ENCODE measurements around the gene SDHA.

The SDHA gene

DNA sequence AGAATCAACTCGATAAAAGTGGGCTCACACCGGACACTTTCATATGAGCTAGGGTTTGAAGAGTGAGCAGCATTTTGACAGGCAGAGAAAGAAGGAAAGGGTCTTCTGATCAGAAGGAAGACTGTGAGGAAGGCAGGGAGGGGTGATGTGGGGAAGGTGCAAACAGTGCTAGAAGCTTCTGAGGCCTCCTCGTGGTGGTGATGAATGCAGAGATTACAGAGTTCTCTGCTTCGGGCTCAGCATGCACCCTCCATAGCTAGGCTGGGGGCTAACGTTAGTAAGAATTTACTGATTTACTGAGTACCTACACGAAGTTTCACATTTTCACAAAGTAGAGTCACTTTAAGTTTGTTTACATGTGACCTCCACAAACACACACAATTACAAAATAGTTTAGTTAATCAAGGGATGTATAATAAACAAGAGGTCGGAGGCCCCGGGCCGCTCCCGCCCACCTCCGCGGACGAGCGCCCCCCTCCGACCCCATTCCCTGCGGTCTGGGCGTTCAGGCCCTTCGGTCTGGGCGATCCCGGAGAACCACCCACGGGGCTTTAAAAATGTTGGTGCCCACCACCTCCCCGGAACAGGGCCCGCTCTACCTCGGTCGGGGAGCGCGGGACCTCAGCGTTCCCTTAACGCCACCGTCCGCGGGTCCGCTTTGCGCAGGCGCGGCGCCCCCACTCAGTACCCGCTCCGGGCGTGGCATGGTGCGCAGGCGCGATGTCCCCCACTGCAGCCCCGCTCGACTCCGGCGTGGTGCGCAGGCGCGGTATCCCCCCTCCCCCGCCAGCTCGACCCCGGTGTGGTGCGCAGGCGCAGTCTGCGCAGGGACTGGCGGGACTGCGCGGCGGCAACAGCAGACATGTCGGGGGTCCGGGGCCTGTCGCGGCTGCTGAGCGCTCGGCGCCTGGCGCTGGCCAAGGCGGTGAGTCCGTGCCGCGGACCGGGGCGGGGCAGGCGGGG lies at the start of gene SDHA, which contains the start of gene CCDC127:
Gene SDHA, plus strand, starts transcription at position 827 of the 963 bp plus-strand sequence. Its CDS starts 36 bp downstream, at position 863.
Gene CCDC127, minus strand, starts transcription at position 660 of the 963 bp plus-strand sequence. CDS start 1,304 bp downstream, outside the sequence.
- peak within 1 kb of the TSS; percentile 96 for H3K4me3 ChIP-seq (ENCODE audit: low read depth, low read length)
- TF ChIP-seq MYC (IDR thresholded peaks at IDR 0.05; ENCODE audit: low read depth, low read length), result peak; percentile 33; the same call in 1 of the 2 replicates
- TF ChIP-seq, protein P1, sequence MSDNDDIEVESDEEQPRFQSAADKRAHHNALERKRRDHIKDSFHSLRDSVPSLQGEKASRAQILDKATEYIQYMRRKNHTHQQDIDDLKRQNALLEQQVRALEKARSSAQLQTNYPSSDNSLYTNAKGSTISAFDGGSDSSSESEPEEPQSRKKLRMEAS (IDR thresholded peaks at IDR 0.05; ENCODE audit: low read depth, low read length), result peak; percentile 56; the same call in 1 of the 2 replicates
- peak; percentile 96 for TF ChIP-seq POLR2A (IDR thresholded peaks at IDR 0.05; ENCODE audit: extremely low read depth, insufficient read length)
- TF ChIP-seq, protein P2, sequence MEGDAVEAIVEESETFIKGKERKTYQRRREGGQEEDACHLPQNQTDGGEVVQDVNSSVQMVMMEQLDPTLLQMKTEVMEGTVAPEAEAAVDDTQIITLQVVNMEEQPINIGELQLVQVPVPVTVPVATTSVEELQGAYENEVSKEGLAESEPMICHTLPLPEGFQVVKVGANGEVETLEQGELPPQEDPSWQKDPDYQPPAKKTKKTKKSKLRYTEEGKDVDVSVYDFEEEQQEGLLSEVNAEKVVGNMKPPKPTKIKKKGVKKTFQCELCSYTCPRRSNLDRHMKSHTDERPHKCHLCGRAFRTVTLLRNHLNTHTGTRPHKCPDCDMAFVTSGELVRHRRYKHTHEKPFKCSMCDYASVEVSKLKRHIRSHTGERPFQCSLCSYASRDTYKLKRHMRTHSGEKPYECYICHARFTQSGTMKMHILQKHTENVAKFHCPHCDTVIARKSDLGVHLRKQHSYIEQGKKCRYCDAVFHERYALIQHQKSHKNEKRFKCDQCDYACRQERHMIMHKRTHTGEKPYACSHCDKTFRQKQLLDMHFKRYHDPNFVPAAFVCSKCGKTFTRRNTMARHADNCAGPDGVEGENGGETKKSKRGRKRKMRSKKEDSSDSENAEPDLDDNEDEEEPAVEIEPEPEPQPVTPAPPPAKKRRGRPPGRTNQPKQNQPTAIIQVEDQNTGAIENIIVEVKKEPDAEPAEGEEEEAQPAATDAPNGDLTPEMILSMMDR (IDR thresholded peaks at IDR 0.05; ENCODE audit: low read depth, low read length), result peak; percentile 46
- peak; percentile 94 for DNase-seq (ENCODE audit: low read depth)

DNA sequence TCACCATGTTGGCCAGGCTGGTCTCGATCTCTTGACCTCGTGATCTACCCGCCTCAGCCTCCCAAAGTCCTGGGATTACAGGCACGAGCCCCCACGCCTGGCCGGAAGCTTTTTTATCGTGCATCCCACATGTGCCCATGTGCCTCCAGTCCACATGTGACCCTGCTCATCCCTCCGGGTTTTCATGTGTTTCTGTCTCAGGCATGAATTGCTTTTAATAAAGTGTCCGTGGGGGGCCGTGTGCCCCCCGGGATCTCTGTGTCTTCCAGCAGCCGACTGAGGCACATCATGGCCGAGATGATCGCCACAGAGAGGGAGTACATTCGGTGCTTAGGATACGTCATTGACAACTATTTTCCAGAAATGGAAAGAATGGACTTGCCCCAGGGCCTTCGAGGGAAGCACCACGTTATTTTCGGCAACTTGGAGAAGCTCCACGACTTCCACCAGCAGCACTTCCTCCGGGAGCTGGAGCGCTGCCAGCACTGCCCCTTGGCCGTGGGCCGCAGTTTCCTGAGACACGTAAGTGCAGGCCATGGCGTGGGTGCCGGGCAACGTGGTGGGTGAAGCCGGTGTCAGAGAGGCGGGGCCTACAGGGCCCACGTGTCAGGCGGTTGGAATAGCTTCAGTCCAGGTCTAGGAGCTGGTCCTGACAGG lies 48.9 kb upstream of the SDHA start:
- no peak overlapping the region for H3K4me3 ChIP-seq (ENCODE audit: low read depth, low read length)
- DNase-seq (ENCODE audit: low read depth), result no peak
- TF ChIP-seq, protein P1 (IDR thresholded peaks at IDR 0.05; ENCODE audit: low read depth, low read length), result no peak
- TF ChIP-seq MYC (IDR thresholded peaks at IDR 0.05; ENCODE audit: low read depth, low read length) (no peak), POLR2A (IDR thresholded peaks at IDR 0.05; ENCODE audit: extremely low read depth, insufficient read length) (no peak)
- TF ChIP-seq, protein P2 (IDR thresholded peaks at IDR 0.05; ENCODE audit: low read depth, low read length), result no peak

DNA sequence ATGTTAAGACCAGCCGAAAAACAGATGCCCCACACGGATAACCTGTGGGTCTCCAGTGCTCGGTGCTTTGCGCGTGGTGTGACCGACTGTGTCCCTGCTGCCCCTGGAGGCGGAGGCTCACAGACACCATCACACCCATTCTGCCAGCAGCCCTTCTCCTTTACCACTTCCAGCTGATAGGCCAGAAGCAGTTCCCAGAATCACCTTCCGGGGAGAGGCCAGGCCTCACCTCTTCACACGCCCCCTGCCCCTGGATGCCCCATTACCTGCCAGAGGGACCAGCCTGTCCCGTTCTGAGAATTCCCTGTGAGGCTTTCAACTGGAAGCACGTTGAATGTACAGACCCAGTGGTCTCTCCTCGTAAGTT lies 48.4 kb upstream of the SDHA start:
- TF ChIP-seq MYC (IDR thresholded peaks at IDR 0.05; ENCODE audit: low read depth, low read length) (no peak), POLR2A (IDR thresholded peaks at IDR 0.05; ENCODE audit: extremely low read depth, insufficient read length) (no peak)
- TF ChIP-seq, protein P2 (IDR thresholded peaks at IDR 0.05; ENCODE audit: low read depth, low read length), result no peak
- TF ChIP-seq, protein P1 (IDR thresholded peaks at IDR 0.05; ENCODE audit: low read depth, low read length), result no peak
- no peak for DNase-seq (ENCODE audit: low read depth)

DNA sequence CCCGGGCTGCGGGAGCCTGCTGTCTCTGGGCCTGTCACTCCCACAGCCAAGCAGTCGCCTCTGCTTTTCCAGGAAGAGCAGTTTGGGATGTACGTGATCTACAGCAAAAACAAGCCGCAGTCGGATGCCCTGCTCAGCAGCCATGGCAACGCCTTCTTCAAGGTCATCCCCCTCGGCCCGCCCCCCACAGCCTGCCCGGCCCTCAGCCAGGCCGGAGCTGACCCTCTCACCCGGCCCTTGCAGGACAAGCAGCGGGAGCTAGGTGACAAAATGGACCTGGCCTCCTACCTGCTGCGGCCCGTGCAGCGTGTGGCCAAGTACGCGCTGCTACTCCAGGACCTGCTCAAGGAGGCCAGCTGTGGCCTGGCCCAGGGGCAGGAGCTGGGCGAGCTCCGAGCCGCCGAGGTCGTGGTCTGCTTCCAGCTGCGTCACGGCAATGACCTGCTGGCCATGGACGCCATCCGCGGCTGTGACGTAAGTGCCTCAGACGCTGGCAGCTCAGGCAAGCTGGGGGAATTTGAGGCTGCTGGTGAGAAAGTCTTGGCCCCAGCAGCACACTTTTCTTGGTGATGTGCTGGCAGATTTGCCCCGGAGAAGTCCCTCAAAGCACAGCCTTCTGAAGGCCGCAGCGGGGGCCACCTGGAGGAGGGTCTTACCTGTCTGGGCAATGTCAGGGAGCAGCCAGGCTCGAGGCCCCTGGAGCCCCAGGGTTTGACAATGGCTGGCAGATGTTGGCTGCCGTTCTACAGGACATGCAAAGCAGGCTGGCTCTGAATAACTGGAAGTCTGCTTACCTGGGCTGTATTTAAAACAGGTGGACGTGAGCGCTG lies 46.9 kb upstream of the SDHA start:
- no peak overlapping the region for H3K4me3 ChIP-seq (ENCODE audit: low read depth, low read length)
- no peak for DNase-seq (ENCODE audit: low read depth)
- TF ChIP-seq MYC (IDR thresholded peaks at IDR 0.05; ENCODE audit: low read depth, low read length), result no peak
- TF ChIP-seq, protein P2 (IDR thresholded peaks at IDR 0.05; ENCODE audit: low read depth, low read length), result no peak
- TF ChIP-seq, protein P1 (IDR thresholded peaks at IDR 0.05; ENCODE audit: low read depth, low read length), result no peak
- TF ChIP-seq POLR2A (IDR thresholded peaks at IDR 0.05; ENCODE audit: extremely low read depth, insufficient read length), result no peak

More for the DNA sequence above, 48.4 kb upstream of the SDHA start:
- H3K4me3 ChIP-seq (ENCODE audit: low read depth, low read length), result no peak overlapping the region

DNA sequence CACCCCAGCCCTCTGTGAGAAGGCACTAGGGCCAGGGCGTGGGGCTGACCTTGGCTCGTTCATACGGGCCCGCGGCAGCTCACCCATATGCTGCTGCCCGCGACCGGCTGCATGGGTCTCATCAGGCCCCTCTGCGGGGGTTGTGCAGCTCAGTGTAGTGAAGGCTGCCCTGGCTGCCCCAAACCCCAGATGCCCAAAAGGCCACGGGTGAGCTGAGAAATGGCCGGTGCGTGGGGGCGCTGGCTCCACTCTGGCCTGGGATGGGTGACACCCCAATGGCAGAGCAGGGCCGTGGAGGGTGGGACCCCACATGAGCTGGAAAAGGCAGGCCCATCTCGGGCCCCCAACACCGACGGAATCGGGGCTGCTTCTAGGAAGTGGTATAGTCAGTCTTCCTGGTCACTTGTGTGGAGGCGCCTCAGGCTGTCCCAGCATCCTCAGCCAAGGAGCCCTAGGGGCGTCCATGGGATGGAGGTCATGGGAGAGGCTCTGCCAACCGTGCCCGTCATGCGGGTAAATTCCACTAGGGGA lies 46.3 kb upstream of the SDHA start:
- no peak for TF ChIP-seq MYC (IDR thresholded peaks at IDR 0.05; ENCODE audit: low read depth, low read length)
- TF ChIP-seq, protein P2 (IDR thresholded peaks at IDR 0.05; ENCODE audit: low read depth, low read length), result no peak
- TF ChIP-seq, protein P1 (IDR thresholded peaks at IDR 0.05; ENCODE audit: low read depth, low read length), result no peak
- TF ChIP-seq POLR2A (IDR thresholded peaks at IDR 0.05; ENCODE audit: extremely low read depth, insufficient read length), result no peak
- DNase-seq (ENCODE audit: low read depth), result no peak

More for the DNA sequence above, 46.3 kb upstream of the SDHA start:
- no peak overlapping the region for H3K4me3 ChIP-seq (ENCODE audit: low read depth, low read length)

All from NB4 (cell line).